ENCODE measurements around the gene PAIP2.
A peak's percentile ranks its signal among the peaks of the same experiment; 100 is the strongest.

Gene PAIP2

DNA sequence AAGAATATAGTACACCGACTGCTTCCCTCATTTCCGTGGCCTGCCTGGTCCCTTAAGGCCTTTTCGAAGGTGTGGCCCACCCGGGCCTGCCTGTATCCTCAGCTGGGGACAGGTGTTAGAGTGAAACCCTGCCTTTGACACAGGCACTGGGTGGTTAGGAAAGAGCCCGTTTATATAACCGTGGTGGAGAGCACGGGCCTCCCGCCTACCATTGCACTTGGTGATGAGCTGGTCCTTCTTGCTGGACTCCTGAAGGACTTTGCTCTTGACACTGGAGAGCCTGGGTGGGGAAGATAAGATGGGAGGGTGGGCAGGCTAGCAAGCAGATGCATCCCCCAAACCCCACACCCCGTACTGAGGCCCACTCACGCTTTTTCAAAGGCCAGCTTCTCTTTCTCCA is 59.9 kb downstream of the PAIP2 start:
- no peaks in the 10 kb centered on the region for H3K9me2 ChIP-seq (replicated peaks; ENCODE audit: insufficient read depth, low read length)
- H3K4me3 ChIP-seq (ENCODE audit: low read length), result no peak overlapping the region
- H4K20me1 ChIP-seq (ENCODE audit: insufficient read depth, low read length), result no peaks in the 10 kb centered on the region
- H3K4me1 ChIP-seq (ENCODE audit: low read length), result peaks cover 16% of the 10 kb centered on the region
- H3K4me2 ChIP-seq (ENCODE audit: low read depth, low read length), result no peak overlapping the region
- no peak for TF ChIP-seq EZH2phosphoT487 (IDR thresholded peaks at IDR 0.05; ENCODE audit: low read length)
- TF ChIP-seq, protein P1, sequence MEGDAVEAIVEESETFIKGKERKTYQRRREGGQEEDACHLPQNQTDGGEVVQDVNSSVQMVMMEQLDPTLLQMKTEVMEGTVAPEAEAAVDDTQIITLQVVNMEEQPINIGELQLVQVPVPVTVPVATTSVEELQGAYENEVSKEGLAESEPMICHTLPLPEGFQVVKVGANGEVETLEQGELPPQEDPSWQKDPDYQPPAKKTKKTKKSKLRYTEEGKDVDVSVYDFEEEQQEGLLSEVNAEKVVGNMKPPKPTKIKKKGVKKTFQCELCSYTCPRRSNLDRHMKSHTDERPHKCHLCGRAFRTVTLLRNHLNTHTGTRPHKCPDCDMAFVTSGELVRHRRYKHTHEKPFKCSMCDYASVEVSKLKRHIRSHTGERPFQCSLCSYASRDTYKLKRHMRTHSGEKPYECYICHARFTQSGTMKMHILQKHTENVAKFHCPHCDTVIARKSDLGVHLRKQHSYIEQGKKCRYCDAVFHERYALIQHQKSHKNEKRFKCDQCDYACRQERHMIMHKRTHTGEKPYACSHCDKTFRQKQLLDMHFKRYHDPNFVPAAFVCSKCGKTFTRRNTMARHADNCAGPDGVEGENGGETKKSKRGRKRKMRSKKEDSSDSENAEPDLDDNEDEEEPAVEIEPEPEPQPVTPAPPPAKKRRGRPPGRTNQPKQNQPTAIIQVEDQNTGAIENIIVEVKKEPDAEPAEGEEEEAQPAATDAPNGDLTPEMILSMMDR (IDR thresholded peaks at IDR 0.05; ENCODE audit: low read length), result no peak
- TF ChIP-seq EZH2 (optimal IDR thresholded peaks at IDR 0.05; ENCODE audit: low read depth, low read length), result no peak
- H3K27me3 ChIP-seq (replicated peaks; ENCODE audit: insufficient read depth, low read length), result no peaks in the 10 kb centered on the region
- no peak overlapping the region for H3K9ac ChIP-seq (ENCODE audit: low read length)
- no peak overlapping the region for H2AFZ ChIP-seq (ENCODE audit: low read length)
- DNase-seq, result no peak
- peaks cover 17% of the 10 kb centered on the region for H3F3A ChIP-seq (ENCODE audit: insufficient read depth, low read length)
- no peaks in the 10 kb centered on the region for H3K9me3 ChIP-seq (replicated peaks; ENCODE audit: insufficient read depth, low read length)
- no peak overlapping the region for H3K27ac ChIP-seq (ENCODE audit: low read length)
- H3K36me3 ChIP-seq (replicated peaks; ENCODE audit: insufficient read depth, low read length), result no peaks in the 10 kb centered on the region
- peaks cover 8% of the 10 kb centered on the region; the same call in 1 of the 2 replicates for H3K79me2 ChIP-seq (ENCODE audit: low read length)

DNA sequence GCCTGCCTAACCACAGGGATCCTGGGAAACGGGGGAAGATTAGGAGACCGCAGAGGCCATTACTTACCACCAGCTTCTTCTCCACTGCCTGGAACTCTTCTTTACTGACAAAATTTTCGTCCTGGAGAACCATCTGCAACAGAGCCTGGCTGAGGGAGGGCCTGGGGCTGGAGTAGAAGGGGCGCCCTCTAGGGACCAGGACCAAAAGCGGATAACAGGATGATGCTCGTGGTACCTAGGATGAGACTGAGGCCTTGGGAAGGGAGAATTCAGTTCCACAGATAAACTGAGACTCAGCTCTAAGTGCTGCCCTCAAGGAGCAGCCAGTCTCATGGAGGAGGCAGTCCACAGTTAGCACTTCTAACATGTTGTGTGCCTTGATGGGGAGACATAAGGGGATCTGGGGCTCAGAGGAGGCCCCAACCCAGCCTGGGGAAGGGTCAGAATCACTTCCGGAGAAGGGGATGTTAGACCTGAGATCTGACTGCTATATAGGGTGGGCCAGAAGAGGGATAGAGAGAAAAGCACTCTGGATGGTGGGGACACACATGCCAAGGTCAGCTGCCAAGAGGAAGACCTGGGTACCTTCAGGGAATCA is 61.0 kb downstream of the PAIP2 start:
- peak overlapping the region; percentile 84; the same call in 1 of the 2 replicates for H3K9ac ChIP-seq (ENCODE audit: low read length)
- H3K9me3 ChIP-seq (replicated peaks; ENCODE audit: insufficient read depth, low read length), result no peaks in the 10 kb centered on the region
- no peaks in the 10 kb centered on the region for H4K20me1 ChIP-seq (ENCODE audit: insufficient read depth, low read length)
- peak overlapping the region; percentile 98 for H3K4me2 ChIP-seq (ENCODE audit: low read depth, low read length)
- H3K27ac ChIP-seq (ENCODE audit: low read length), result peak overlapping the region; percentile 96; the same call in 1 of the 2 replicates
- H3K36me3 ChIP-seq (replicated peaks; ENCODE audit: insufficient read depth, low read length), result no peaks in the 10 kb centered on the region
- no peak overlapping the region for H2AFZ ChIP-seq (ENCODE audit: low read length)
- peak overlapping the region; percentile 73; the same call in 1 of the 2 replicates for H3K4me3 ChIP-seq (ENCODE audit: low read length)
- peaks cover 17% of the 10 kb centered on the region for H3F3A ChIP-seq (ENCODE audit: insufficient read depth, low read length)
- no peak for TF ChIP-seq EZH2 (optimal IDR thresholded peaks at IDR 0.05; ENCODE audit: low read depth, low read length)
- TF ChIP-seq, protein P1 (IDR thresholded peaks at IDR 0.05; ENCODE audit: low read length), result peak; percentile 67
- H3K79me2 ChIP-seq (ENCODE audit: low read length), result peaks cover 8% of the 10 kb centered on the region; the same call in 1 of the 2 replicates
- peak; percentile 31 for DNase-seq
- peaks cover 25% of the 10 kb centered on the region for H3K4me1 ChIP-seq (ENCODE audit: low read length)
- no peaks in the 10 kb centered on the region for H3K27me3 ChIP-seq (replicated peaks; ENCODE audit: insufficient read depth, low read length)
- H3K9me2 ChIP-seq (replicated peaks; ENCODE audit: insufficient read depth, low read length), result no peaks in the 10 kb centered on the region

DNA sequence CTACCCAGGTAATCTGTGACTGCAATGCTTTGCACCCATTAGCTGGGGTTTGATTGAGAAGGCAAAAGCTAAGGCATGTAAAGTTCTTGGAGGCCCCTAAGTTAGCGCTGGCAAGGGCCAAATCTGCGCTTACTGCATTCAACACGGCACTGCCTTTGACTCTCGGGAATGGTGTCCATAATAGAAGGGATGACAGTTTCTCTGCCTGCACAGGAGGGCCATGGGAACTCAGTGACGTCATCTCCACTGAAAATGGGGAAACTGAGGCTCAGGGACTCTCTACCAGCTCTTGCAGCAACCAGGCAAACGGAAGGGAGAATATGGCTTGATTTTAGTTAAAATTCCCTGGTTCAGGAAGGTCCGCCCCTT is 61.7 kb downstream of the PAIP2 start:
- H3K27me3 ChIP-seq (replicated peaks; ENCODE audit: insufficient read depth, low read length), result no peaks in the 10 kb centered on the region
- no peaks in the 10 kb centered on the region for H4K20me1 ChIP-seq (ENCODE audit: insufficient read depth, low read length)
- 0 out of 2 replicates have a peak overlapping the region, but pooled peaks have one; percentile 58 for H2AFZ ChIP-seq (ENCODE audit: low read length)

More for the DNA sequence above, 61.7 kb downstream of the PAIP2 start:
- Histone ChIP-seq H3K4me3 (ENCODE audit: low read length) (peak overlapping the region; percentile 73), H3K4me2 (ENCODE audit: low read depth, low read length) (peak overlapping the region; percentile 98), H3F3A (ENCODE audit: insufficient read depth, low read length) (peaks cover 17% of the 10 kb centered on the region), H3K9me3 (replicated peaks; ENCODE audit: insufficient read depth, low read length) (no peaks in the 10 kb centered on the region), H3K36me3 (replicated peaks; ENCODE audit: insufficient read depth, low read length) (no peaks in the 10 kb centered on the region), H3K27ac (ENCODE audit: low read length) (peak overlapping the region; percentile 96), H3K9ac (ENCODE audit: low read length) (peak overlapping the region; percentile 84), H3K4me1 (ENCODE audit: low read length) (peaks cover 28% of the 10 kb centered on the region), H3K9me2 (replicated peaks; ENCODE audit: insufficient read depth, low read length) (no peaks in the 10 kb centered on the region), H3K79me2 (ENCODE audit: low read length) (peaks cover 8% of the 10 kb centered on the region; the same call in 1 of the 2 replicates)
- DNase-seq, result peak; percentile 23
- no peak for TF ChIP-seq EZH2 (optimal IDR thresholded peaks at IDR 0.05; ENCODE audit: low read depth, low read length)
- TF ChIP-seq EZH2phosphoT487 (IDR thresholded peaks at IDR 0.05; ENCODE audit: low read length), result no peak
- TF ChIP-seq, protein P1 (IDR thresholded peaks at IDR 0.05; ENCODE audit: low read length), result no peak
